ENCODE measurements around the gene C15orf62.

DNA sequence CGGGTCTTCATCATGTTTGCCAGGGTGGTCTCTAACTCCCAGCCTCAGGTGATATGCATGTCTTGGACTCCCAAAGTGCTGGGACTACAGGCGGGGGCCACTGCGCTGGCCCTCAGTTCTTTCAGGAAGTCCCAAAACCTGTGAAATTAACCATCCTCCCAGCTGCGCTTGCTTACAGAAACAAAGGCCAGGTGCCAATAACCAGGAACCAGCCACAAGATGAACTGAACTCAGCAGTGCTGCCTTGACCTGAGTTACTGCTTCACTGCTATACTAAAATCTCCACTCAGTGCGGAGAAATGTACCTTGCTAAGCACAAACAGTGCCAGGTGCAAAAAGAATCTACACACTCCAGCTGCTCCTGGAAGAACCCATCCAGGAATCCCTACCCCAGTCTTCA lies 9.8 kb upstream of the C15orf62 start:
- TF ChIP-seq POLR2A (IDR thresholded peaks at IDR 0.05) (no peak), CTCF (IDR thresholded peaks at IDR 0.05) (no peak), POLR2AphosphoS5 (IDR thresholded peaks at IDR 0.05) (no peak)

Measured in prostate gland (tissue), 2 donors.